GM18502 (cell line): ENCODE measurements around the gene CPE.

Source experiments
- ATAC-seq: cut with Tn5 transposase; IDR thresholded peaks from one replicate; pipeline ENCODE4 v1.9.1; 2021; ENCODE audit warnings: mild to moderate bottlenecking; ENCODE audit not compliant: unreplicated experiment, poor library complexity

Gene CPE

DNA sequence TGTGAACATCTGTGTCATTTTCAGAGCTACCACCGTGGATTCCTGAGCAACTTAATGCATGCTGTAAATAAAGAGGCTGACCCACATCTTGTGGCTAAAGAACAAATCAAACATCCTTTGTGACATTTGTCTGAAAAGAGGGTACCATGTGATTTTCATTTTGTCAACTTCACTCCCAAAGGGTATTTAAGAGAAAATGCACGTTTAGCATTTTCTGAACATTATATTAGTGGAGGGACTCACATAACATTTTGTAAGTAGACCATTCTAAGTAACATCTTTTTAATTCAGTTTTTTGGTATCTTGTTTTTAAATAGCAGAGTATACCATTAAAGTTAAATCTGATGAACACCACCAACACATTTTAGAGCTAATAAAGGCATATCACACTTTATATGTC, 17.0 kb upstream of the CPE start:
- no peak for ATAC-seq

DNA sequence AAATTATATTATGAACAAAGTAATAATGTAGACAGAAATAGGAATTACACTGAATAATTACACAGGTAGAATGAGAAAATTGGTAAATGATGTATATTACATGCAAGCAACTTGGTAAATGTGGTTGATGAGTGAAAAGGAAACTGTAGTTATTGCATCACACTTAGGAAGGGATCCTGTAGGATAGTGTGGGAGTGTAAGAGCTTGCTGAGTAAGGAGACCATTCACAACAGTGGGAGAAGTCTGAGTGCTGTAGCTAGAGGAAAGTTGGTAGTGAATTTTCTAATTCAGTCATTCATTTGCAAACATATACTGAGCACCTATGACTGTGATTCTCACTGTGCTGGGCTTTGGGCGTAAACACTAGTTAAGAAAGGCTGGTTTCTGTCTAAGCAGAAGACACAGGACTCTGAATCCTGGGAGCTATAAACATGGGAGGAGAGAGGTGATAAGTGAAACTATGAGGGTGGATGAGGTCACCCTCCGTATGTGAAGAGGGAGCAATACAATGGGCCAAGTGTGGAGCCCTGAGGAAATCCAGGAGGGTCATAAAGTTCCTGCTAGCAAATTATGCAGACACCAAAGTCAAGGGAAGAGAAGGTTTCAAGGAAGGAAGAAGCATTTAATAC, 14.2 kb upstream of the CPE start:
- ATAC-seq = no peak

DNA sequence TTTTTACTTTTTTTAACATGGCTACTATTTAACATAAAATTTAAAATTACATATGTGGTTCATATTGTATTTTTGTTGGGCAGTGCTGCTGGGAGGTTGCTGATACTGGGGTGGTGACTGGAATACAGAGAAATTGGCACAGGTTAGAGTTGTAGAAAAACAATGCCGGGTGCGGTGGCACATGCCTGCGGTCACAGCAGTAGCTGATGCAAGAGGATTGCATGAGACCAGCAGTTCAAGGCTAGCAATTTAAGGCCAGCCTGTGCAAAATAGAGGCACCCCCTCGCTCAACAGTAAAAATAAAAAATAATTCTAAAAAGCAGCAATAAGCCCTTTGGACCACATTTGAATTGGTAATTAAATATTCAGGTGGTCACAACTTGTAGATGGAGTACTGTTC, 11.8 kb upstream of the CPE start:
- ATAC-seq = no peak

DNA sequence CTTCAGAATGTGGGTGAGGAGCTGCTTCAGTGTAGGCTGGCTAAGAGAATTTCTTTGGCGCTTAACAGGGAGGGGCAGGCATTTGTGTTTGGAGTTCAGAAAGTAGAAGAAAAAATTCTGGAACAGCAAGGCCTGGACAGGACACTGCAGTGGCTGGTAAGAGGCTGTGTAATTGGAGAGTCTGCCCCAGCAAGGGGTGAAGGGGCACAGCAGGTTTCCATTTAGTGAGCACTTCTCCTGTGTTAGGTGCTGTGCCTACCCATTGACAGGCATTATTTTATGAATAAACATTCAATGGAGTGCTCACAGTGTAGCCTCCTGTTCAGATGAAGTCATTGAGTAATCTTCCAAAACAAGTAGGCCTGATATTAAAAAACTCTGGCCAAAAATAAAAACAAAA, 10.7 kb upstream of the CPE start:
- ATAC-seq = no peak

DNA sequence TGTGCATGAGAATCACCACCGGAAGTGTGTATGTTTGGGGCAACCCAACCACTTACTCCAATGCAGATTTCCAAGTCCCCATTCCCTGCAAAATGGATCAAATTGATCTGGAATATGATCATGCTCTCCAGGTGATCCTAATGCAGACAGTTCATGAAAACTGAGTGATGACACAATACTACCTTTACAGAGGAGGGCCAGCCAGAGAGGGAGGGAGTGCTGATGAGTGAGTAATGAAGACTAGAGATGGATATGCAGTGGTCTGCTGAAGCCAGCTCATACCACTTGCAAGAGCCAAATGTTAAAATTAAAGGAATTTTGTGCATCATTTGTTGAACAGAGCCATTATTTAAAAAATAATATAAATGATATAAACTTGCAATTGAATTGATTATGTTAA, 10.2 kb upstream of the CPE start:
- no peak for ATAC-seq

DNA sequence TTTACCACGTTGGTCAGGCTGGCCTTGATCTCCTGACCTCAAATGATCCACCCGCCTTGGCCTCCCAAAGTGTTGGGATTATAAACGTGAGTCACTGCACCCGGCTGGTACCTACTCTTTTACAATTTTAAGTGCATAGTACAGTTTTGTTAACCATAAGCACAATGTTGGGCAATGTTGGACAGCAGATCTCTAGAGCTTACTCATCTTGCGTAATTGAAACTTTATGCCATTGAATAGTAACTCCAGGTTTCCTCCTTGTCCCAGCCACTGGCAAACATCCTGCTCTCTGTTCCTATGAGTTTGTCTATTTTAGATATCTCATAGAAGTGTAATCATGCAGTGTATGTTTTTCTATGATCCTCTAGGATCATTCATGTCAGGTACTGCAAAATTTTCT, 9.3 kb upstream of the CPE start:
- ATAC-seq = no peak

DNA sequence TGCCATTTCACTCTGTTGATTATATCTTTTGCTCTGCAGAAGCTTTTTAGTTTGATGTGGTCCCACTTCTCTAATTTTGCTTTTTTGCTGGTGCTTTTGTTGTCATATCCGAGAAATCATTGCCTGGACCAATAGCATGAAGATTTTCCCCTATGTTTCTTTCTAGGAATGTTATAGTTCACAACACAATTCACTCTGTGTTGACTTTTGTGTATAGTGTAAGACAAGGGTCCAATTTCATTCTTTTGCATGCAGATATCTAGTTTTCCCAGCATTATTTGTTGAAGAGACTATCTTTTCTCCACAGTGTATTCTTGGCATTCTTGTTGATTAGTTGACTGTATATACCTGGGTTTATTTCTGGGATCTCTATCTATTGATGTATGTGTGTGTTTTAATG, 8.3 kb upstream of the CPE start:
- ATAC-seq = no peak

DNA sequence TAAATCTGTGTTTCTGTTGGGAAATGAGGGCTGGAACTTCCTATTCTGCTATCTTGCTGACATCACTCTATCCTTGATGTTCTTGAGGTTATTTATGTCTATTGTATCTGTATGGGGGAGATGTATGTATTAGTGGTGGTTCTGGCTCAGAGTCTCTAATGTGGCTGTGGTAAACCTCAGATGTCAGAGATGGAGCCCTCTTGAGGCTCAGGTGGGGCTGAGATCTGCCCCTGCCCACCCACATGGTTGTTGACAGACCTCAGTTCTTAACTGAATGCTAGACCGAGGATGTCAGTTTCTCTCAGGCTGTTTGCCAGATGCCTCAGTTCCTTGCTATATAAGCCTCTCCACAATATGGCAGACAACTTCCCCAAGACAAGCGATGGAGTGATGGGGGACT, 3.3 kb upstream of the CPE start:
- ATAC-seq = no peak

DNA sequence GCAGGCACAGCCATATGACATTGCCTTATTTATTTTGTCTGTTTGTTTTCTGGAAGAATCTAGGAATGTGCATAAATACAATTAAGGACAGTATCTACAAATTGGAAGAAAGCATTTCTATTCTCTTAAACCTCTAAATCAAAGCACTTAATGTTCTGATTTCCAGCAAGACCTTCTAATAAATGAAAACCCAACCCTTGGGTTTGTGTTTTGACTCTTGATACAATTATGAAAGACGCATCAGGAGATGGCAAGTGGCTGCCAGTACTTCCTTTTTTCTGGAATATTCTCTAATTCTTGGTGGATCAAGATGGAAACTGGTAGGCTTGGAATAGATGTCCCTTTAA, 437 bp upstream of the CPE start:
- ATAC-seq = no peak

DNA sequence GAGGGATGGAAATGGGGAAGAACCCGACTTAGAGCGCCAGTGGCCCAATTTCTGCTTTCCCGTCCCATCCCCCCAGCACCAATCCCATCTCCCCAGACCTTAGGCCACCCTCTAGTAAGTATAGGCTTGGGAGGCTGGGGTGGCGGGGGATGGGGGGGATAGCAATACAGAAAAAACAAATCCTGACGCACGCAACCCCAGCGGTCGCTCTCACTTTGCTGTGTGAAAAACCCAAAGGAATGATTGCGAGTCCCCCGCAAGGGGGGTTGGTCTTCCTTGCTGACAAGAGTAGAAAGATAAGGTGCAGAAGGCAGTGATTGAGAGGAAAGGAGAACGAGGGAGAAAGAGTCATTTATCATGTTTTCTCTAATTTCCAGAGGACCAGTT, 863 bp downstream of the CPE start:
- no peak for ATAC-seq

DNA sequence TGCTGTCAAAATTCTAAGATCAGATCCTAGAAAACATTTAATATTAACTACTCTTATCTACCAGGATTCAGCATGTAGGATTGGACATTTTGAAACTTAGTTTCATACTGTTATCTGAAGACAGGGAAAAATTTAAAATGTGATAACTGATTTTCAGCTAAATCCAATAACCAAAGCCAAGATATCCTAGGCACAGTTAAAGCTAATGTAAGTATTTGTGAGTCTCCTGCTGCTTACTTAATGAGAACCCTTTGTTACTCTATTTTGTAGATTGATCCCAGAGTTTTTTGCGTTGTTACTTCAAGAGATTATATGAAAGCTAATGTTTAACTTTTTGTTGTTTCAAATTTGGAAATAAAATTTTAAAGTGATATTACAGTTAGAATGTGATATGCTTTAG, 2.0 kb downstream of the CPE start:
- ATAC-seq = no peak

DNA sequence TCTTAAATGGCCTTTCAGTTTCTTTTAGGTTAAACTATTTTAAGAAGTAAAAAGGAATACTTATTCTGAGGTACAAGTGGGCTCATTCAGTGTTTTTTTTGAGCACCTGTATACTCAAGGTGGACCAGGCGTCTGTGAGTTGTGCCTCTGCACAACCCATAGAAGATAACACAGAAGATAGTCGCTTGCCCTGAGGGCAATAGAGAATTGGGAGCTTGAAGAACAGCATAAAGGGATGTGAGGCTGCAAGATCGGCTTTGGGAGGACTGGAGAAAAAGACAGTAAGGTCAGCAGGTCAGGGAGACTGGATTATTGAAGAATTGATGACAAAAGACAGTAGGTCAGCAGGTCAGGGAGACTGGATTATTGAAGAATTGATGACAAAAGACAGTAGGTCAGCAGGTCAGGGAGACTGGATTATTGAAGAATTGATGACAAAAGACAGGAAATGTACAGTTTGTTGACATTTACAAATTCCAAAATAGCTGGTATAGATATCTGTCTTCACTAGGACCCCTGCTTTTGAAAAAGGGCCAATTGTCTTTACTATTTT, 3.1 kb downstream of the CPE start:
- ATAC-seq = no peak

DNA sequence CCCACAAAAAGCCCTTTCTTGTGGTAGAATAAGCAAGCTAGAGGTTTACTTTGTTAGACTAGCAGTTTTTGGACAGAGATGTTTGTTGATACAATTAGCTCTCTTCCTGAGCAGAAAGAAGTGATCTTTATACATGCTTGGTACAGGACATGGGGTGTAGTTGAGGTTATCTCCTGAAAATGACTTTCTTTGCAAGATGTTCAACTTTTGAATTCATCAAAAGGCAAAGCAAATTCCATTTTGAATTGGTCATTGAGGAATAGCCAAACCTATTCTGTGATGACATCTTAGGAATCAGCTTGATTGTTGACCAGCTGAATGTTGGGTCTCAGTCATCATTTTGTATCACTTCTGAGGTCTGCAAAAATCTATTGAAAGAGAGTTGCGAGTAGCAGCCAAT, 3.8 kb downstream of the CPE start:
- ATAC-seq = no peak

DNA sequence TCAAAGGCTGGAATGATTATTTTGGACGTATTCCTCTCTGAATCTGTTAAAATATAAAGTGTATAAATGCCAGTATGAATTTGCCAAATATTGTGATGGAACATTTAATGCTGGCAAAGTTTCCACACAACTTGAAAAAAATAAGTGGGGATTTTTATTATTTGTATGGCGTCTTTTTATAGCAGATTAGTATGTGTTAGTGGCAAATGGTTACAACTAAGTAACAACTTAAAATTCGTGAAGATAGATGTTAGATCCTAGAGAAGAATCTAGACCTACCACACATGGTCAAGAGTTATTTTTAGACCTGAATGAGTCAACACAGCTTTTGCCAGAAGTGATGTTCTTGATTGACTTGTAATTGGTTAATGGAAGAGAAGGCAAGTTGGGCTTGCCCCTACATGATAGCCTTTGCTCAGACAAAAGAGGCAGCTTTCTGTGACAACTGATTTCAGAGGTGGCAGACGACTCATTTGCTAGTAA, 4.8 kb downstream of the CPE start:
- ATAC-seq = no peak

DNA sequence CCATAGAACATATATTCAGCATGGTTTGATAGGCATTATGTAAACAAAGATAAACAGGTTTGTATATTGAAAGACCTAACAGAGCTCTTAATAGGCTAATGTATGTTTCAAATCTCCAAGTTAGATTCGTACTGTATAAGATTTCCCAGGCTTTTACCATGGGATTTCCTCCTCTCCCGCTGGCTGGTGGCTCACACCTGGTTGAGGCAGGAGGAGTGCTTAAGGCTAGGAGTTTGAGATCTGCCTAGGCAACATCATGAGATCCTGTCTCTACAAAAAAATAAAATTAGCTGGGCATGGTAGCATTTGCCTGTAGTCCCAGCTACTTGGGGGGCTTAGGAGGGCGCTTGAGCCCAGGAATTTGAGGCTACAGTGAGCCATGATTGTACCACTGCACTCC, 5.4 kb downstream of the CPE start:
- no peak for ATAC-seq

DNA sequence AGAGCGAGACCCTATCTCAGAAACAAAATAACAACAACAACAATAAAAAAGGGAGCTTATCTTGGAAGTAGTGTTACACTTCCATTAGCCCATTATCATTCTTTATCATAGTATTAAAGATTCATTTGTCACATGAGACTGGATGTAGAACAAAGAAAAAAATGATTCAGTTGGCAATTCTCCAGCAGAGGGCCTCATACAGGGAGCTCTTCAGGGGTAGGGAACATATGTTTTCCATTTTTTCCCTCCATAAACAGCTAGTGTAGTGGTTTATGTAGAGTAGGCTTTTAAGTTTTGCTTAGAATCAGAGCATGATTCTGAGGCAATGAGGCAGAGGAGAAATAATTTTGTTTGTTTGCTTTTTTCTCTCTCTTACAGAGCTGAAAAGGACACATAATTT, 5.8 kb downstream of the CPE start:
- ATAC-seq = no peak

DNA sequence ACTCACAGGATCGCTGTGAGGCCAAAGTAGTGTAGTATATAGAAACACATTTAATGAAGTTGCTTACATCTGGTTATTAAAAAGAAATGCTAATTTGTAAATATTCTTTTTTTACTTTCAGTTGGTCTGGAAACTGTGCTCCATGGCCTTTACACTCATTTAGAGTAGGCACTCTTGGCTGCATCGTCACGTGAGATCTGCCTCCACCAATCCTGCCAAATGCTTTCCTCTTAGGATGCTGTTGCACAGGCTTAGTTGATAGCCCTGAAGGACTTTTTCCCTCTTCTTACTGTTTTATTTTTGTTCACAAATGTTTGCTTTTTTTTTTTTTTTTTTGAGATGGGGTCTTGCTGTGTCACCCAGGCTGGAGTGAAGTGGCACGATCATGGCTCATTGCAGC, 6.3 kb downstream of the CPE start:
- no peak for ATAC-seq

DNA sequence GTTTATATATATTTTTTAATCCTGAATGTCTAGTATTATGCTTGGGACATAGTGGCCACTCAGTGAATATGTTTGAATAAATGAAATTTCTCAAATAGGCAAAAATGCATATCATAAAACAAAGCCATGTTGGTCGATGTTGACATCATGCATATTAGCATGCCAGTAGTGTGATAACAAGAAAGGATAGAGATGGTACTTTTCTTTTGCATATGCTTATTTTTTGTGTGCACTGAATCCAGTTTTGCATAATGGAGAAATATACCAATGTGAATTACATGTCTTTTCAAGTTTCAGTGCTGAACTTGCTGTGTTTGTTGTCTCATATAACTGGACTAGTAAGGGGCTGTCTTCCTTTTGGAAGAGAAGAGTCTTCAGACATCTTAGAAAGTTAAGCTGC, 7.5 kb downstream of the CPE start:
- ATAC-seq = no peak

DNA sequence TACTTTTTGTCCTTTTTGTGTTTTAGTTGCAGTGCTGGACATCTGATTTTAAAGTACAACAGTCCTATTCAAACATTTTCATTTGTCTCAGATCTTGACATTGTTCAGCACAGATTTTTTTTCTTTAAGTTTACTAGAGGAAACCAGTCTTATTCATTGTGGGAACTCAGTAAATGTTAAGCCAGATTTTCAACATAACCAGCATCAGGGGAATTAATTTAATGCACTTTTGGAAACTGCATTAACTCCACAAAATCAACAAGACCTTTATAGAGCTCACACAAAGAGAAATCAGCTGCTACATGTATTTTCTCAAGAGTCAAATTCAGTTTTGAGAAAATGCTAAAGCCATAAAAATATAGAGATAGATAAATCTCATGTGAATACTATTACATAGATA, 9.9 kb downstream of the CPE start:
- ATAC-seq = no peak

DNA sequence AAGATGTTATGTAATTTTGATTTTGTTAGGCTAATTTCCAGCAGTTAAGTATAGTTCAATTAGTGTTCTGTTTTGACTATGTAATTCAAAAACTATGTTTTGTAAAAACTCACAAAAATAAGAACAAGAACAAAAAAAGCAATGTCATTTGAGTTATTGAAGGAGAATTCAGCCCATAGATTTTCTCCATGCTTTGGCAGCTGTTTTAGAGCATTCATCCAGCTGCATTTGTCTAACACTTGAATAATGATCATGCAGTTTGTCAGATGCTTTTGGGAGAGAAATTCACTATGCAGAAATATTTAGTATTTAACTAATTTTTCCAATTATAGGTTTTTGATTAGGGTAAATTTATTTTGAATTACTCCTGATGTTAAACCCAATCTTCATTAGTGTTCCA, 14.2 kb downstream of the CPE start:
- no peak for ATAC-seq

DNA sequence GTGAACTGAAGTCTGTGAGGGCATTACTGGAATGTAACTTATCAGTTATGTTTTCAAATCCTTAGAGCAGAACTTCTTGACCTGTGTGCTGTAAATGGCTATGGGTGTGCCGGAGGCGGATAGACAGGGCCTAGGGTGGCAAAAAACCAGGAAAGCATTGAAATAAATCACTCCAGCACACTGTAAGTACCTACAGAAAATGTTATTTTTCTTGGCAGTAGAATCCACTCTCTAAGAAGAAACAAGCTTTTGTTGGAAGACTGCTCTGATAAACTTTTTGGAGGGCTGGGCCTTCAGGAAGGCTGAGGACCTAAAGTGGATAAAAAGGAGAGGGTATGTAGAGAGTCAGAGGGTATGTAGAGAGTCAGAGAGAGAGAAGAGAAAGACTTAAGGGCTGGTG, 14.9 kb downstream of the CPE start:
- no peak for ATAC-seq

DNA sequence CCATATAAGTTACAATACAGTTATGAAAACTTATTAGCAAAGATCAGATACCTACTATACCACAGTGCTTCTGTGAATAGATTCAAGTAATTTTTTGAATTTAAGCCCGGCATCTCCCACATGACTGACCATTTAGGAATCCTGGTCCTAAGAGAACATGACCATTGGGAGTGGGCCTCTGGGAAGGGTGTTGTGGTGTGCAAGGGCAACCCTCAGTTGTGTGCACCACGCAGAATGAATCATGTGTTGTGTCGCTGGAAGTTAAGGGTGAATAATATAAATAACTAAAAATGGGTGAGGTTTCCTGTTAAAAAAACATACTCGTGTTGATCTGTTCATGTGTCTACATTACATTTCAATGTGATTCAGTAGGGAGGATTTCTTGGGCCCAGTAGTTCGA, 15.5 kb downstream of the CPE start:
- no peak for ATAC-seq

DNA sequence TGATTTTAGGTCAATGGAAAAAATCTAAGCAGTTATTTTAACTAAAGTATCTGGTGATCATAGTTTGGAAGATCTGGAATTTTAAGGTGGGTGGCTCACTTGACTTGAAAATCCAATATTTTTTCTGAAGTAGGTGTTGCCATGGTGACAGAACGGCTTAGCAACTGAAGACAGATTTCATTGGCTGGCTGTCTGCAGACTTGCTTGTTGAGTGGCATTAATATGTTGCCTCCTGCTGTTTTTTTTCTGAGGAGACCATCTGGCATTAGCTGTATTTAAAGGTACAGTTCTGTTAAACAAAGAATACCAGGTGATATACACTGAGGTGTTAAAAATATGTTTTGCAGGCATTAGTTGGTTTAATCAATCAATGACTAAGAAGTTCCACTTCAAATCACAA, 19.8 kb downstream of the CPE start:
- ATAC-seq = peak; percentile 76
